ENCODE data around the gene GSPT1.

DNA sequence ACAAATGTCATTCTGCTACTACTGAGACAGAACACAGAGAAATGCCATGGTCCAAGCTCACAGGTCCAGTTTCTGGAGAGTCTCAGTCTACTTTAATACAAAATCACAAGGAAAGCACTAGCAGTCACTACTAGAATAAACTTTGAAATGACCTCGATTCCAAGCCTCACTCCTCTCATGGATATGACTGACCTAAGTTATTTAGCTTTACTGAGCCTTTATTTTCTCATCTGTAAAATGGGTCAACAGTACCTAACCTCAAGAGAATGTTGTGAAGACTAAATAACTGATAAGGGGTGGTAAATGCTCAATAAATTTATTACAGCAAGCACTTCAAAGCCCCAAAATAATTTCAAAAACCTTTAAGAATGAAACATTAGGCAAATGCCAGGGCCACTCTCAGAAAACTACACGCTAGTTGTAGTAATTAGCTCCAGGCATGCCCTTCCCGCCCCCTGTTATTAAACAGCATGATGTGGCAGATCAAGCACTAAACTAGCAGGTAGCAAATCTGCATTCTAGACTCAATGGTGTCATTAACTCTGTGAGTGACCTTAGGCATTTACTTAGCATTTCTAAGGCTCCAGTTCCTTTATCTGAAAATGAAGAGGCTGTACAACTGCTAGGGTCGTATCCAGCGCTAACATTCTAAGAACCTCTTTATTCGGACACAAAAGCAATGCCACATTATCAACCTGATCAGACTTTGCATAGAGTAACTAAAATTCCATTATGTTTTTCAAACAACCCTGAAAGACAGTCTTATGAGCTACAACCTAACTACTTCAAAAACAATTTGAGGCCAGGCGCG, 8.4 kb downstream of the GSPT1 start:
- TF ChIP-seq, protein P1, sequence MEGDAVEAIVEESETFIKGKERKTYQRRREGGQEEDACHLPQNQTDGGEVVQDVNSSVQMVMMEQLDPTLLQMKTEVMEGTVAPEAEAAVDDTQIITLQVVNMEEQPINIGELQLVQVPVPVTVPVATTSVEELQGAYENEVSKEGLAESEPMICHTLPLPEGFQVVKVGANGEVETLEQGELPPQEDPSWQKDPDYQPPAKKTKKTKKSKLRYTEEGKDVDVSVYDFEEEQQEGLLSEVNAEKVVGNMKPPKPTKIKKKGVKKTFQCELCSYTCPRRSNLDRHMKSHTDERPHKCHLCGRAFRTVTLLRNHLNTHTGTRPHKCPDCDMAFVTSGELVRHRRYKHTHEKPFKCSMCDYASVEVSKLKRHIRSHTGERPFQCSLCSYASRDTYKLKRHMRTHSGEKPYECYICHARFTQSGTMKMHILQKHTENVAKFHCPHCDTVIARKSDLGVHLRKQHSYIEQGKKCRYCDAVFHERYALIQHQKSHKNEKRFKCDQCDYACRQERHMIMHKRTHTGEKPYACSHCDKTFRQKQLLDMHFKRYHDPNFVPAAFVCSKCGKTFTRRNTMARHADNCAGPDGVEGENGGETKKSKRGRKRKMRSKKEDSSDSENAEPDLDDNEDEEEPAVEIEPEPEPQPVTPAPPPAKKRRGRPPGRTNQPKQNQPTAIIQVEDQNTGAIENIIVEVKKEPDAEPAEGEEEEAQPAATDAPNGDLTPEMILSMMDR (IDR thresholded peaks at IDR 0.05): no peak
- TF ChIP-seq POLR2A (IDR thresholded peaks at IDR 0.05) (no peak), EP300 (IDR thresholded peaks at IDR 0.05) (no peak)
